CD4-positive, alpha-beta T cell treated with Interleukin-12 subunit alpha and Interleukin-12 subunit beta, for 1 hour (primary cell): ENCODE measurements around the gene PKD1.

Experiments used
- DNase-seq: peaks from one replicate; pipeline ENCODE4 v3.0.0-alpha.2; 2020

PKD1 gene

DNA sequence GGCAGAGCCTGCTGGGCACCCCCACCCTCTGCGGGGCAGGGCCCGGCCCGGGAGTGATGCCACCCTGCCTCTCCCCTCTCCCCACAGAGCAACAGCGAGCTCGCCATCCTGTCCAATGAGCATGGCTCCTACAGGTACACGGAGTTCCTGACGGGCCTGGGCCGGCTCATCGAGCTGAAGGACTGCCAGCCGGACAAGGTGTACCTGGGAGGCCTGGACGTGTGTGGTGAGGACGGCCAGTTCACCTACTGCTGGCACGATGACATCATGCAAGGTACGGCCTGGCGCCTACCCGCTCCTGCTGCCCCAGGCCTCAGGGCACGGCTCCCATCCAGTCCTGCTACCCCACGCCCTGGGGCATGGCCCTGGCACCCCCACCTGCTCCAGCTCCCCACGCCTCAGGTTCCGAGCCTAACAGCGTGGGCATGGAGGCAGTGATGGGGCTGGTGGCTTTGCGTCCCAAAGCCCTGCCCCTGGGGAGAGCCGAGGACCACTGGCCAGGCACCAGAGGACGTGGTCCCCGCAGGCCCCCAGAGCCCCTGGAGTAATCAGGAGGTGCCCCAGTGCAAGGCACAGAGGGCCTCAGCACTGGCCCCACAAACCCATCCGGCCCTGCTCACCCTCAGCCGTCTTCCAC, 49.5 kb downstream of the PKD1 start:
- no peak for DNase-seq

DNA sequence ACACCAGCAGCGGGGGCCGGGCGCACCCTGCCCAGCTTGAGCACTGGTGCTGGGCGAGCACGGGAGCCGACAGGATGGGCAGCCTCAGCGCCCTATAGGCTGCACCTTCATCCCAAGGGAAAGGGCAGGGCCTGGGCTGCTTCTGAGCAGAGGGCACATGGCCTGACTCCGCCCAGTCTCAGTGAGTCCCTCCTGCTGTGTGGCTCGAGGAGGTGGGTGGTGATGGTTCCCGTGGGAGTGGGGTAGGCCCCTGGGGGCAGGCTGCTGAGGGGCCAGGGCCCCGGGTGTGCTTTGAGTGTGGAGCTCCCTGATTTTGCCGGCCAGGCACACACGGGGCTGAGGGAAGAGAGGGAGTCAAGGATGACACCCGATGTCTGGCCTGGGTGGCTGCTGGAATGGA, 50.0 kb downstream of the PKD1 start:
- no peak for DNase-seq

- DNase-seq, result no peak
Measured at GRCh38 chr16:2084895-2085625, 50.6 kb downstream of the PKD1 start.

DNA sequence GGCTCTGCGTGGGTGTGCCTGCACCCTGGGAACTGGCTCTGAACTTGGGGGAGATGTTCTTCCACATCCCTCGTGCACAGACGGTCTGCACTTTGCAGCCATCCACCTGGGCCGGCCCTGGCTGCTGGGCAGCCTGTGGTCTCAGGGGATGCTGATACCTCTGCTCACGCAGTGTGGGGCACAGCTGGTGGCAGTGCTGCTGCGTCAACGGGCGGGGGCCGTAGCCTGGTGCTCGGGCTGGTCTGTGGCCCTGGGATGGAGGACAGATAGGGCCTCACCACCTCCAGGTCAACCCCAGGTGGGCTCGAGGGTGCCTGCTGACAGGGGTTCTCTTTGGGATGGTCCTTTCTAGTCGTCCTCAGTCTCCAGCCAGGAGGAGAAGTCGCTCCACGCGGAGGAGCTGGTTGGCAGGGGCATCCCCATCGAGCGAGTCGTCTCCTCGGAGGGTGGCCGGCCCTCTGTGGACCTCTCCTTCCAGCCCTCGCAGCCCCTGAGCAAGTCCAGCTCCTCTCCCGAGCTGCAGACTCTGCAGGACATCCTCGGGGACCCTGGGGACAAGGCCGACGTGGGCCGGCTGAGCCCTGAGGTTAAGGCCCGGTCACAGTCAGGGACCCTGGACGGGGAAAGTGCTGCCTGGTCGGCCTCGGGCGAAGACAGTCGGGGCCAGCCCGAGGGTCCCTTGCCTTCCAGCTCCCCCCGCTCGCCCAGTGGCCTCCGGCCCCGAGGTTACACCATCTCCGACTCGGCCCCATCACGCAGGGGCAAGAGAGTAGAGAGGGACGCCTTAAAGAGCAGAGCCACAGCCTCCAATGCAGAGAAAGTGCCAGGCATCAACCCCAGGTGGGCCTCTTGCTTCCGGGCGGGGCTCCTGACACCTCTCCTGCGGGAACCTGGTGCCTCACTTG, 51.6 kb downstream of the PKD1 start:
- no peak for DNase-seq

DNA sequence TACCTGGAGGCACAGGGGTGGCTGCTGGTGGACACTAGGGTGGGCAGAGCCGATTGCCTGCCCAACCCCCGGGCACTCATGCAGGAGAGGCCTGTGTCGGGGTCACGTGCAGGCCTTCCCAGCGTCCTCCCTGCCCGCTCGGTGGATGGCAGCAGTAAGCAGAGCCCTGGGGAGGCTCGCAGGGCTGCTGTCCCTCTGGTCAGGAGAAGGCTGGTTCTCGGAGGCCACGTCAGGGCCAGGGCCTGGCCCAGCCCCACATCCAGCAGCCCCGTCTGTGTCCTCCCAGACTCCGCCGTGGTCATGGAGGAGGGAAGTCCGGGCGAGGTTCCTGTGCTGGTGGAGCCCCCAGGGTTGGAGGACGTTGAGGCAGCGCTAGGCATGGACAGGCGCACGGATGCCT, 52.3 kb downstream of the PKD1 start:
- DNase-seq, result no peak

DNA sequence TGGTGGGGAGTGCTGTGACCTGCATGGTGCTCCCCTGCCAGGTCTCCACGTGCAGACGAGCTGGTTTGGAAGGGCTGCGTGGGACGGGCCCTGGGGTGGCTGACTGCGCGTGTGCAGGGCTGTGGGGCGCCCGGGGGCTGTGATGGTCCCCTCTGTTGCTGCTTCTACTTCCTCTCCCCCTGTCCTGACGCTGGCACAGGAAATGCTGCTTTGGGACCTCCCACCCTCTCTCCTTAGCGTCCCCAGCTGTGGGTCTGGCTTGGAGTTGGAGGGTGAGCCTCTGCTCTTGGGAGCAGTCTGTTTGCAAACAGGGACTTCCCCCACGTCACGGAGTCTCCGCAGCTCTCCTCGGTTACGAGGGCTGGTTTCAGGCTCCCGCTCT, 52.7 kb downstream of the PKD1 start:
- no peak for DNase-seq

DNA sequence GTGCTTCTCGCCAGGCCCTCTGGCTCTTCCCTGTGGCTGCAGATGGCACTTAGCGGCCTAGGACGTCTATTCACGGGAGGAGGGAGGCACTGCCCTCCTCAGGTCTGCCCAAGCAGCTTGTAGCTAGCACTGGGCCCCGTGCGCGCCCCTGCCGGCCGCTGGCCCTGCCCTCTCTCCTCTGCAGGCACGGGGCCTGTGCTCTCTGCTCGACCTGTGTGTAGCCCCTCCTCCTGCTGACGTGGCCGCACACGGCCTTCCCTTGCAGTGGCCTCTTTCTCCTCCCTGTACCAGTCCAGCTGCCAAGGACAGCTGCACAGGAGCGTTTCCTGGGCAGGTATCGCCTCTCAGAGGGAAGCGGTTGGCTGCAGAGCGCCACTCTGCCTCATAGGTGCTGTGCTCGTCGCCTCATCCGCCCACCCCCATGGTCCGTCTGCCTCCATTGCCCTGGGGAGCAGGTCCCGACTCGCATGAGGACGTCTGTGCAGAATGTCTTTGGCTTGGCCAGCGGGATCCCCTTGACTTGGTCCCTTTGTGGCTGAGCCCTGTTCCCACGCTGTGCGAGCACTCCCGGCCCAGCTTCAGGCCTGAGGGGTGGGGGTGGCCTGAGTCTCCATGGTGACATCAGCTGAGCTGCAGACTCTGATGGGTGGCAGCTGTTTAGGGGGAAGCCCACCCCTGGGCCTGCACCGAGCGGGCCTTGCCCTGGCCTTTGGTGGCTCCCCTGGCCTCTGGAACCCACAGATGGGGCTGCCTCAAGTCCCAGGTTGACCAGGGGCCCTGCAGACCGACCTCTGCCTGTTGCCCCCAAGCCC, 53.3 kb downstream of the PKD1 start:
- no peak for DNase-seq

DNA sequence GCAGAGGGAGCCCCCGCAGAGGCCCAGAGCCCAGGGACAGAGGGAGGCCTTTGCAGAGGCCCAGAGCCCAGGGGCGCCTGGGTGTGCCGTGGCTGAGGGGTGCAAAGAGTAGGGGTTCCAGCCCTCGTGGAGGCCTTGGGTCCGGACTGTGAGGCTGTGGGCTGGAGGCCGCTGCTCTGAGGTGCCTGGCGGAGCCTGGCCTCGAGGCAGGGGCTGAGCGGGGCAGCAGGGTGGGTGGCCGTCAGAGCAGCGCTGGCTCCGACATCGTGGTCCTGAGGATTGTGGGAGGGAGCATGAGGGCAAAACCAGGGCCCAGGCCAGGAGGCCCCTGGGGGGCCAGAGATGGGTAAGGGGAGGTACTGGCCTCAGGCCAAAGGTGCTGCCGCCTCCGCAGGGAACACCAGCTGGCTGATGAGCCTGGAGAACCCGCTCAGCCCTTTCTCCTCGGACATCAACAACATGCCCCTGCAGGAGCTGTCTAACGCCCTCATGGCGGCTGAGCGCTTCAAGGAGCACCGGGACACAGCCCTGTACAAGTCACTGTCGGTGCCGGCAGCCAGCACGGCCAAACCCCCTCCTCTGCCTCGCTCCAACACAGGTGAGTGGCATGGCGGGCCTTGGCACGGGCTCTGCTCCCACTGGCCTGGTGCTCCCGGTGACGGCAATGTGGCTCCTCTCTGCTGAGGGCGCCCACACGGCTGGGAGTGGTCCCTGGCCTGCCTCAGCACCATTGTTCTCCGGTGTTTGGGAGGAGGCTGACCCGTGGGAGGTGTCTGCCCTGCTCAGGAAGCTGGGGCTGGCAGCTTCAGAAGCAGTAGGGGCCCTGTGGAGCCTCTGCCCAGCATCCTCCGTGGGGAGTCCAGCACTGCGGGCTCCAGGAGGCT, 54.3 kb downstream of the PKD1 start:
- no peak for DNase-seq

DNA sequence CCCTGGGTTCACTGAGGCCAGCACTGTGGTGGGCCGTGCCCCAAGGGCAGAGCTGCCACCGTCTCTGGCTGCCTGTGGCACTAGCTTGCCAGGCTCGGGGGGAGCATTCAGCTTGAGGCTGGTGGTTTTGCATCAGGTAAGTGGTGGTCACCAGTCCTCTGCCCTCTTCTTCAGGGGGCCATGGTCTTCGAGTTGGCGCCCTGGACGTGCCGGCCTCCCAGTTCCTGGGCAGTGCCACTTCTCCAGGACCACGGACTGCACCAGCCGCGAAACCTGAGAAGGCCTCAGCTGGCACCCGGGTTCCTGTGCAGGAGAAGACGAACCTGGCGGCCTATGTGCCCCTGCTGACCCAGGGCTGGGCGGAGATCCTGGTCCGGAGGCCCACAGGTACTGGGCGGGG, 55.7 kb downstream of the PKD1 start:
- no peak for DNase-seq

- no peak for DNase-seq
Measured at GRCh38 chr16:2079311-2079800, 56.3 kb downstream of the PKD1 start.

DNA sequence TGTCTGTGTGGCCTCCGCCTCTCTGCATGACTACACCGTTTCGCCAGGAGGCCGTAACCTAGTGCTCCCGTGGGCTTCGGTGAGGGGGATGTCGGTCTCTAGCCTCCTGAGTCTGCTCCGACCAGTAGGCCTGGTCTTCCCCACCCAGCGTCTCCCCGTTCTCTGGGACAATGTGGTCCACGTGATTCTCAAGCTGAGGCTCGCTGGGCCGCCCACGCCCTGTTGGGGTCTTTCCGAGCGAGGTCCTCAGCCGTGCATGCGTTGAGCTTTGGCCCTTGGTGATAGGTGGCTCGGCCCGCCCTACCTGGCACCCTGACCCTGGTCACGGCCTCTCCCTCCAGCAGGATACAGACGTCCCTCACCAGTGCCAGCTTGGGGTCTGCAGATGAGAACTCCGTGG, 57.0 kb downstream of the PKD1 start:
- DNase-seq, result no peak

DNA sequence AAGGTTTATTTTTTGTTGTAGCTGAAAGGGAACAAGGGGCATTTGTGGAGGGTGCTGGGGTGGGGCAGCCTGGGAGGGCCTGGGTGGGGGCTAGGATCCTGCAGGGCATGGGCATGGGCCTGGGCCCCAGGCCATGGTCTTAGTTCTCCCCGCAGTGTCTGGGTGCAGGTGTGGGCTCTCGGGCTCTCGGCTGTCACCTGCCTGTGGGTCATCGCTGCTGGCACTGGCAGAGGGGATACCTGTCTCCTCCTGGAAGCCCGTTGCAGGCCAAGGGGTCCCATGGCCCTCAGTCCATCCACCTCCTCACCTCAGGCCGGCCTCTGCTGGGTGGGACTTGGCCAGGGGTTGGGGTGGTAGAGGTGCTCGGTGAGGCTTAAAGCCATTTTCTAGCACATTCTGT, 57.6 kb downstream of the PKD1 start:
- DNase-seq, result no peak

- DNase-seq, result no peak
Measured at GRCh38 chr16:2077696-2078095, 58.0 kb downstream of the PKD1 start.

DNA sequence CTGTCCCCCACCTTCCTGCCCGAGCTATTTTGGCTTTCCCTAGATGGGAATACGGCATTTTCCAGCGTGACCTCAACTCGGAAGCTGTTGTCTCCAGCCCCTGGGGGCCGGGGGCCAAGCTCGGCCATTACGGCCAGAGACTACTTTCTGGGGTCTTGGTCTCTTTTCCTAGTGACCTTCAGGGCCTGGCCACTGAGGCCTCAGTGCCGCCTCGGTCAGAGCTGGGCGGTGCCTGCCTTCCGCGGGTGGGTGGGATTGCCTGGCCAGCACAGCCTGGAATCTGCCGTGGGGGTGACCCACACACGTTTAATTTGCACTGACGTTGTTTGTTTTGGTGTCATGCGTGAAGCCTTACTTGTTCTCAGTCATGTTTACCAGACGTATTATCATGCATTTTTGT, 58.7 kb downstream of the PKD1 start:
- DNase-seq, result no peak

GRCh38 chr16:2076072-2076865, 59.4 kb downstream of the PKD1 start:
- DNase-seq, result no peak

GRCh38 chr16:2075631-2076030, 60.1 kb downstream of the PKD1 start:
- DNase-seq, result no peak

GRCh38 chr16:2074071-2074470, 61.6 kb downstream of the PKD1 start:
- DNase-seq, result no peak

DNA sequence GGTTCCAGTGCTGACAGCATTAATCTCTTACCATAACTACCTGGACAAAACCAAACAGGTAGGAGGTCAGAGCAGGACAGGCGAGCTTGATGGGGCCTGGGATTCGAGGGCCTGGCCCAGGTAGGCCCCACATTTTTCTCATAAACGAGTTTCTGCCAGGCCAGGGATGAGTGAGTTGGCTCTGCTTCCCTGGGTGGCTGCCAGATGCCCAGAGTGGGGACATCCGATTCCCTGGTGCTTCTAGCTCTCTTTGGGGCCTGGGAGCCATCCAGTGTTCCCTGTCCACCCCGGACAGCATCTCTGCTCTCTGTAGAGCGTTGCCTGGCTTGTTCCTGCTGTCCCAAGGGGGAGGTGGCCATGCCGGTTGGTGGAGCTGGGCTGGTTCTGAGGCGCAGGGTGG, 62.8 kb downstream of the PKD1 start:
- DNase-seq, result no peak

DNA sequence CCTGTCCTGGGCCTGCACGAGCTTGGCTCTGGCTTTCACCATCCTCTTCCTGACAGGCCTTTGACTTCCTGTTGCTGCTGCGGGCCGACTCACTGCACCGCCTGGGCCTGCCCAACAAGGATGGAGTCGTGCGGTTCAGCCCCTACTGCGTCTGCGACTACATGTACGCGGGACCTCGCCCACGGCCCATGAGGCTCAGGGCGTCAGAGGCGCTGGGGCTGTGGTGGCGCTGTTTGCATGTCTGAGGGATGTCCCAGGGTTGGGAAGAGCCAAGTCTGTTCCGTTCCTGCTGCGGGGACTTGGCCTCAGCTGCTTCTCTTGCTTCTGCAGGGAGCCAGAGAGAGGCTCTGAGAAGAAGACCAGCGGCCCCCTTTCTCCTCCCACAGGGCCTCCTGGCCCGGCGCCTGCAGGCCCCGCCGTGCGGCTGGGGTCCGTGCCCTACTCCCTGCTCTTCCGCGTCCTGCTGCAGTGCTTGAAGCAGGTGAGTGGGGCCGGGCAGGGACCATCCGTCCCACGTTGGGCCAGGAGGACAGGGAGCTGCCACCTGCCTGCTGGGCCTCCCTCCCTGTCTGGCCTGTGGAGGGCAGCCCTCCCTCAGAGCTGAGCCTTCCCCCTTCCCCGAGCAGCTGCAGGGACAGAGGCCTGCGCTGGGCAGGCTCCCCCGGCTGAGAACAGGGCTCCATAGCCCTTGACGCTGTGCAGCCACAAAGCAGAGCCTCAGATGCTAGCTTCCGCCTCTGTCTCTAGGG, 64.1 kb downstream of the PKD1 start:
- no peak for DNase-seq
